Measurements from ENCODE around the gene NFKBIE.

Gene NFKBIE

DNA sequence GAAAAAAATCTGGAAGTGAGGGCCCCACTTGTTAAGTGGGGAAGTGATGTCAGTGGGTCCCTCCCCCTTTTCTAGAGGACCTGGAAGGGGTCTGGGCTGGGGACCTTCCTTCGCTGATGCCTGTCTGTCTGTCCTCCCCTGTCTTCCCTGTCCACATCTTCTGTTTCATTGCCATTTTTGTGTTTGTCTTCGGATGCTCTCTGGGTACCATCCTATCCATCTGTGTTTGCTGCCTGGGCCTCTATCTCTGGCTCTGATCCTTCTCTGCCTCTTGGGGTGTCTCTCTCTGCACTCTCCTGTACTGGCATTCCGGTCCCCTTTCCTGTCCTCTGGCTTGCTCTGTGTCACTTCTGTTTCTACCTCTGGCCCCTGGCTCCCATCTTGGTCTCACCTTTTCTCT lies 7.2 kb upstream of the NFKBIE start:
- no peak for DNase-seq

- DNase-seq: no peak
These were observed 6.6 kb upstream of the NFKBIE start for GRCh38 chr6:44271914-44272313.

DNA sequence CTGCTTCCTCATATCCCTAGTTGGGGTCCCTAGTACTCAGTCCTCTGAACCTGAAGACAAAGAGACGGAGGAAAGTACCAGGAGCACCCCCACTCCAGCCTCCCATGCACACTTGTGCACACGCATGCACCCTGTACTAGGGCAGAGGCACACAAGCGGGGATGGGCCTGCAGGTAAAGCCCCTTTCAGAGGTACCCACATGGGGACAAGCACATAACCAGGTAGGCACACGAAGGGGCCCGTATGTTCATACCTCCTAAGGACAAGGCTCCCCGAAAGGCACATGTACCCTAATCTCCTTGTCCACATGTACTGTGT lies 6.0 kb upstream of the NFKBIE start:
- no peak for DNase-seq

DNA sequence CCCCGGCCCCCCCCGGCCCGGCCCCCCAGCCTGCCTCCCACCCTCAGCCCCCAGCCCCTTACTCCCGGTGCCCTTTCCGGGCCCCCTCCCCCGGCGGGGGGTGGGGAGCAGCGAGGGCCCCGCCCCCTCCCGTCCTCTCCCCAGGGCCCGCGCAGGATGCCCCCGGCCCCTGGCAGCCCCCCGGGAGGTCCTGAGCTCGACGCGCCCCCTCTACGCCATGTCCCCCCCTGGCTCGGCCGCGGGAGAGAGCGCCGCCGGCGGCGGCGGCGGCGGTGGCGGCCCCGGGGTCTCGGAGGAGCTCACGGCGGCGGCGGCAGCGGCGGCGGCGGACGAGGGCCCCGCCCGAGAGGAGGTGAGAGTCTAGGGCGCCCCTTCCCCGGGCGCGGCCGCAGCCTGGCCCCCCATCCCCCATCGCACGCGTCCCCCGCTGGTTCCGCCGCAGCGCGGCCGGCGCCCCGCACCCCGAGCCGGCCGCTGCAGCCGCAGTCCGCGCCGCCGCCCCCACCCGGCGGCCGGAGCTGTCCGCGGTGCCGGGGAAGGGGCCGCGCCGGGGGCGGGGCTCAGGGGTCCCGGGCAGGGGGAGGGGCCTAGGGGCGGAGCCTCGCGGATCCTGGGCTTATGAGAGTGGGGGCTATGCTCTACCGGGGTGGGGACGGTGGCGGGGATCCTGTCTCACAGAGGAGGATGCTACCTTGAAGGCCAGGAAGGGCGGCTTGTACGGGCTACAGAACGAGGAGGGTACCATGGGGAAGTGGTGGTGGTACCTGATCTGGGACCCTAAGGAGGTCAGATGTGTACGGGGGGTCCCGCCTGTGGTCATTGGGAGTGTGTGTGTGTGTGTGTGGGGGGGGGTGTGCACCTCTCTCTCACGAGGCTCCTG lies 5.4 kb upstream of the NFKBIE start:
- DNase-seq: no peak

- peak; percentile 51 for DNase-seq
These were observed 4.7 kb upstream of the NFKBIE start, which contains the start of gene TMEM151B for GRCh38 chr6:44269921-44270525. TSS of gene TMEM151B (plus strand) at chr6:44270450. CDS start at chr6:44270743, 293 bp downstream.

DNA sequence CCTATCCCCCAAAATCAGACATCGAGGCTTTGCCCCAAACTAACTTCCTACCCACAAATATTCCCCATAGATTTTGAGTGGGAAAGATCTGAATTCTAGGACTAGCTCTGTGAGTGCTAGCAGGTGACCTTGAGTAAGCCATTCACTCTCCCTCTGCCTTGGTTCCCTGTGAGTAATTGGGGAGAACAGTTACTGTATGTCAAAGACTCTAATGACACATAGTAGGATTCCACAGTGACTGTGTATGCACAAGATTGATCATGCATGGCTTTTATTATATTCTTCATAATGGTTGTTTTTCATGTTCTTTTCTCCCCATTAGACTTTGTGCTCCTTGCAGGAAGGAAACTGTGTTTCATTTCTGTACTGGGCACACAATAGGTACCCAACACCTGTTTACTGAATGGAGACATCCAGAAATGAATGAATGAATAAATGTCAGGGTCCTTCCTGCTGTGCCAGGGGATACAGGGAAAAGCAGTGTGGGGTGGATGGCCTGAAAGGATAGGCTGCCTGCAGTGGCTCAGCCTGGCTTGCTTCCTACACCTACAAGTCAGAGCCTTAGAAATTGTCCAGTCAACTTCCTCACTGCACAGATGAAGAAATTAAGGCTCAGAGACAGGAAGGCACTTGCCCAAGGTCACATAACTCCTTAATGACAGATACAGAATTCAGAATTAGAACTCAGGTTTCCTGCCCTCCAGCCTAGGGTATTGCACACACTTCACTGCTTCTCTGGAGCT lies 4.0 kb upstream of the NFKBIE start:
- no peak for DNase-seq

DNA sequence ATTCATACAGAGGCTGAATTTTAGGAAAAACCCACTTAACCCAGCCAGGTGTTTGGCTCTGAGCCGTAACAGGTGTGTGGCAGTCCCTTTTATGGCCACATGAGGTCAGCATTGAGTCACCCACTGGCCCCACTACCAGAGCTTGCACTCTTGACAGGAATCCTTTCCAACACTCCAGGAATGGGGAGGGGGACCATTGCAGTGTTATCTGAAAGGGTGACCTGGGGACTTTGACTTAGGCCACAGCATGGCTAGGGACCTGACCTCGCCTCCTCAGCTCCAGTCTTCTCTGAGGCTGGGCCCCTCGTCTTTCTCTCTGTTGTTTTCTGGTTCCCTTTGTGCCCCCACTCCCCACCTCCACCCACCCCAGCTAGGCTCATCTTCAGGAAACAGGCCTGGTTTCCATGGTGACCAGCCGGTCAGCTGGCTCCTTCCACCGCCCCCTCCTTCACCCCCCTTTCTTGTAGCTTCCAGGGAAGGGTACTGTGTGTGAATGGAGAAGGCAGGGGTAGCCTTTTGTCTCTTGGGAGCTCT lies 2.8 kb upstream of the NFKBIE start:
- peak; percentile 35 for DNase-seq

DNA sequence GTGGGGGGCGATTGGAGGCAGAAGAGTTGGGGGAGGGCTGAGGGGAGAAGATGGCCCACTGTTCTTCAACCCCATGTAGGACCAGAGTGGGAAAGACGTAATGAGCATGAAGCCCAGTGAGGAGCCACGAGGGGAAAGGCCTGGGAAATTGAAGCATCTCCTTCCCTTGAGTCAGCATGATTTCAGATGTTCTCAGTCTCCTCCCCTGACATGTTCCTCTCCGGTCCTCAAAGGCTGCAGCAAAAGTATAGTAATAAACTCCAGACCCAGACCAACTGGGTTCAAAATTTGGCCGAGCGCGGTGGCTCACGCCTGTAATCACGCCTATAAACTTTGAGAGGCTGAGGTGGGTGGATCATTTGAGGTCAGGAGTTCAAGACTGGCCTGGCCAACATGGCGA lies 1.9 kb upstream of the NFKBIE start:
- no peak for DNase-seq

DNA sequence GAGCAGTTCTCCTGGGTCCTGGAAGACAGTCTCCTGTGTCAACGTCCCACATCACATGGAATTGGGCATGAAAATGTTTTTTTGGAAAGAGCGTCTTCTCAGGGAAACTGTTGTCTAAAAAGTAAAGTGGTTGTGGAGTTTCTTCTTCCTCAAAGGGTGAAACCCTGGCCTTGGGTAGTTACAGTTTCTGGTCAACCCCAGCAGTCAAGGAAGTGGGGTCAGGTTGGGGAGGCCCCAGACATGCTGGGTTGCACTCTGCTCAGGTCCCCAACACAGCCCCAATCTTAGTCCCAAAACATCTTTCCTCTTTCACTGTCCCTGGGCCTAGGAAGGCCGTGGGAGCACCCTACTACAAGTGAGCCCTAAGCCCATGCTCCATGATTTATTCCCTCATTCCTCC lies 996 bp upstream of the NFKBIE start:
- no peak for DNase-seq

DNA sequence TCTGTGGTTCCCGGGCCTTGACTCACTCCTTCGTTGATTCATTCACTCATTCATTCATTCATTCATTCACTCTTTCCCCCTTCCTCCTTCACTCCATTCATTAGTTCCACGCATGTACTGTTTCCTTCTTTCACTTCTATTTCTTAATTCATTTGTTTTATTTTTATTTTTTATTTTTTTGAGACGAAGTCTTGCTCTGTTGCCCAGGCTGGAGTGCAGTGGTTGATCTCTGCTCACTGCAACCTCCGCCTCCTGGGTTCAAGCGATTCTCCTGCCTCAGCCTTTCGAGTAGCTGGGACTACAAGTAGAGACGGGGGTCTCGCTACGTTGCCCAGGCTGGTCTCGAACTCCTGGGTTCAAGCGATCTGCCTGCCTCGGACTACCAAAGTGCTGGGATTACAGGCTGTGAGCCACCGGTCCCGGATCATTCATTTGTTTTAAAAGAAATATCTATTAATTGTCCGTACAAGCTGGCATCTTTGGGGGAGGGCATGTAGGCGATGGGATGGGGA lies 427 bp upstream of the NFKBIE start:
- DNase-seq: no peak

GRCh38 chr6:44264154-44265006 lies 971 bp downstream of the NFKBIE start:
- DNase-seq: no peak

DNA sequence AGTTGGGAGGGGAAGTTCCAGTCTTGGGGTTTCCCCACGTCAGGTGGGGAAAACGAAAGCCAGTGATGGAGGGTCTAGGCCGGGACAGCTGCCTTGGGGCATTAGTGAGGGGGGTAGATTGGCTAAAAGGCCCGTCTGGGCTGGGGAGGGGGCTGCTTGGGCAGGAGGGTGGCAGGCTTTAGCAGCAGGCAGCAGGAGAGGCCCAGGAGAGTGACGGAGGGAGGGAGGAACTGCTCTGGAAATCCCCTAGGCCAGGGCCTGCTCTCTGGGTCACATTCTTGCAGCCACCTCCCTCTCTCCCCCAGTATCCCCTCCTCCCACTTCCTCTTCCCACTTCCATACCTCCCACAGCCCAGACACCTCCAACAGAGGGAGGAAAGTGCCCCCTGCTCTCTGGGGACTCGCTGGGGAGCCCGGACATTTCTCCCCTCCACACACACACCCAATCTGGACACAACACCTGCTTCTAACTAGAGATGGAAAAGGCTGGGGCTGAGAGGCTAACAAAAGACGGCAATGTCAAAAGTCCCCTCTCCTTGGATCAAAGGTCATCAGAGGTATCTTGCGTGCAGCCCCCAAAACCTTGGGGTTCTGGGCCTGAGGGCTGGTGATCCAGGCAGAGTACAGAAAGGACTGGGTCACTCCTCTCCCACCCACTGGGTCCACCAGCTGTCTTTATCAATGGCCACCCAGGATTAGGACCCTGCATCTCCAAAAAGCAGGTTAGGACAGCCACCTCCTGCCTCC lies 1.8 kb downstream of the NFKBIE start:
- DNase-seq: peak; percentile 37

- DNase-seq: no peak
These were observed 2.6 kb downstream of the NFKBIE start for GRCh38 chr6:44262467-44263353.

GRCh38 chr6:44261581-44261980 lies 3.8 kb downstream of the NFKBIE start:
- DNase-seq: no peak

DNA sequence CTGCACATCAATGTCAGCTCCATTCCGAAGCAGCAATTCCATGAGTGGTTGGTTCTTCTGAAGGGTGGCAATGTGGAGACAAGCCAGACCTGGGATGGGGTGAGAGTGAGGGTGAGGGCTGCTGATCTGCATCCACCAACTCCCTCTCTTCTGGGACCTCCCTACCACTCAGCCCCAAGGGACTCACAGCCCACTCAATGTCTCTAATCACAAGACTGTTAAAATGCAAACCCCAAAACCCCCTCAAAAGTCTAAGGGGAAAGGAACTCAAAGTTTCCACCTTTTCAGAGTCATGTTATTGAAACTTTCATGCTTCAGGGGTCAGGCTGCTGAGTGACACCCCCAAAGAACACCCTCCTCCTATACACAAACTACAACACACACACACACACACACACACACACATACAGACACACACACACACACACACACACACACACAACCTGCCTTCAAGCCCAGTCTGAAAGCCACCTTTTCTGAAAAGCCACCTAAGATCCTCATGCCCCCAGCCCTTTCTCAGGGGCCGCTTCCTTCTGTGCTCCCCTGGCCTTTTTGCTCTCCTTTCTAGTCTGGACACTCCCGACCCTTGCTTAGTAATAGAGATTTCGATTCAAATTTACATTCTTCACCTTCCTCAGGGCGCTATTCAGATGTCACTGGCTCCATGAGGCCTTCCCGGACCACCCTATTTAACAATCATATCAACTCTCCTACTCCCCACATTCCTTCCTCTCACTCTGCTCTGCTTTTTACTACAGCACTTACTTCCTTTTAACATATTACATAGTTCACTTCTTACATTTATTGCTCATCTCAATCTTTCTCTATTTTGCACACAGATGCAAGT lies 4.7 kb downstream of the NFKBIE start:
- no peak for DNase-seq

DNA sequence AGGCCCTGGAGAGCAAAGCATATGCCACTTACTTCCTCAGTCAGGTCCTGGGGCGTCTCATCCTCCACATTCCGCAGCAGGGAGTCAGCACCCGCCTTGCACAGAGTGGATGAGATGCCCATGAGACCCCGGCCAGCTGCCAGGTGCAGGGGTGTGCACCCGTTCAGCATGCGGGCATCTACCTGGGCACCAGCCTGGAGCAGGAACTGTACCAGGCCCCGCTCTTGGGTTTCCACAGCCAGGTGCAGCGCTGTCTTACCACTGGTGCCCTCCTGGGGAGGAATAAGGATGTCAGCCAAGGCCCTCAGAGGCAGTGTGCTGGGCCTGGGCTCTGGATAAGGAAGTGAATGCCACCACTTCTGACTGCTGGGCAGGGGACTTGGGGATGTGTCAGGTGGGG lies 5.3 kb downstream of the NFKBIE start:
- DNase-seq: no peak

DNA sequence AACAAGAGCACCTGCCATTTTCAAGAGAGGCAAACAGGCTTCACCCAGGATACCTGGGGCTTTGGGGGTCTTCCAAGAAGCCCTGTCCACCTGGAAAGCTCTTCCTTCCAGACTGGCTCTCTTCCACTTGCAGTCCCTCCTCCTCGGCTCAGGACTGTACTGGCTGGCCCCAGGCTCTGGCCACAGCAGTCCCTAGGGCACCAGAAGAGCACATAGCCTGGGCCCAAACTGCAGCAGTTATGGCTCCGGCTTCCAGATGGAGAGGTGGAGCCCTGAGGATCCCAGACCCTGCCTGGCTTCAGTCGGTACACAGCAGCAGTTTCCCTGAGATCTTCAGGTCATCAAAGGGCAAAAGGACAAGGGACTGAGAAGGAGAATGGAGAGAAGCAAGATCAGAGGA lies 6.4 kb downstream of the NFKBIE start:
- no peak for DNase-seq

DNA sequence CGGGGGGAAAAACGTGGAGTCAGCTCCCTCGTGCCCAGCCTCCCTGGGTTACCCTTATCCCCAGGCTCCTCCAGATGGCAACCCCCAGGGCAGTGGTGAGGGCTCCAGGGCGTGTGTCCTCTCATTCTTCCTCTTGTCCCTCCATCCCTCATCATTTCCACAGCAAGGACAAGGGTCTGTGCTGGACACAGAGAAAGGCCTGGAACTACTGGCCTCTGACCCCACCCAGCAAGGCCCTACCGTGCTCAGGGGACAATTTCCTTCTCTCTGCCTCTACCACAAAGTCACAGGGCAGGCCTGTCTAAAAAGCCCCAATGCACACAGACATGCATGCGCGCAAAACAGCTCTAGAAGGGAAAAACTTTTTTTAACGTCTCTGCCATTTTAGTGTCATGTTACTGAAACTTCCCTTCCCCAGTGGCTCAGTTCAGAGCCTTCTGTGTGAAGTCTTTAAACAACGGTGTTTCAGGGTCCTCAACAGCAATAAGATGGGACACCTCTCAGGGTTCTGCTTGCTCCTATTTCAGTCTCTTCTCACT lies 7.0 kb downstream of the NFKBIE start:
- no peak for DNase-seq

- DNase-seq: no peak
These were observed 7.5 kb downstream of the NFKBIE start for GRCh38 chr6:44257753-44258324.

Data from effector CD8-positive, alpha-beta T cell (primary cell).